Erythroblast (primary cell): ENCODE data around the gene SLC25A22.

Experiments
- DNase-seq, 2 experiments: peaks; one replicate each; lab custom pipeline; 2025; lab: John Stamatoyannopoulos, UW
- GATA1 ChIP-seq: IDR thresholded peaks from 2 replicates; pipeline ENCODE4 v1.6.1; 2011; ENCODE audit warnings: low read depth, mild to moderate bottlenecking, control low read depth, low read length, moderate library complexity
- POLR2A ChIP-seq: IDR thresholded peaks from 2 replicates; pipeline ENCODE4 v1.6.1; 2011; ENCODE audit warnings: mild to moderate bottlenecking, low read length

The SLC25A22 gene

GRCh38 chr11:799641-800316 is 1.7 kb upstream of the SLC25A22 start:
- no peak for TF ChIP-seq POLR2A
- TF ChIP-seq GATA1 = no peak
- no peak for DNase-seq

GRCh38 chr11:797296-798092 is 587 bp downstream of the SLC25A22 start:
- TF ChIP-seq GATA1 (no peak), POLR2A (peak; percentile 29)
- DNase-seq = peak; percentile 78 to 80

- no peak for TF ChIP-seq GATA1
- no peak for TF ChIP-seq POLR2A
- no peak for DNase-seq
These were observed 1.4 kb downstream of the SLC25A22 start for GRCh38 chr11:796565-797295.

GRCh38 chr11:795634-796564 is 2.2 kb downstream of the SLC25A22 start:
- TF ChIP-seq GATA1 (no peak), POLR2A (no peak)
- peak; percentile 83 to 90 for DNase-seq

- TF ChIP-seq POLR2A (no peak), GATA1 (no peak)
- DNase-seq = no peak
These were observed 3.1 kb downstream of the SLC25A22 start for GRCh38 chr11:794766-795633.

GRCh38 chr11:794013-794765 is 3.9 kb downstream of the SLC25A22 start:
- TF ChIP-seq POLR2A = no peak
- TF ChIP-seq GATA1 = no peak
- DNase-seq = no peak

GRCh38 chr11:793556-793955 is 4.5 kb downstream of the SLC25A22 start:
- DNase-seq = no peak
- no peak for TF ChIP-seq GATA1
- TF ChIP-seq POLR2A = no peak

GRCh38 chr11:792873-793272 is 5.2 kb downstream of the SLC25A22 start:
- TF ChIP-seq POLR2A (no peak), GATA1 (no peak)
- DNase-seq = no peak

GRCh38 chr11:792535-792821 is 5.6 kb downstream of the SLC25A22 start:
- DNase-seq = no peak
- TF ChIP-seq GATA1 (no peak), POLR2A (no peak)

- no peak for DNase-seq
- no peak for TF ChIP-seq GATA1
These were observed 6.2 kb downstream of the SLC25A22 start for GRCh38 chr11:791658-792534.
